ENCODE data around the gene SARDH.

The SARDH gene

GRCh38 chr9:133696071-133696472 is 42.1 kb downstream of the SARDH start:
- Histone ChIP-seq H3K27me3 (ENCODE audit: control insufficient read depth, insufficient read depth, low read length) (no peaks in the 10 kb centered on the region), H3K4me3 (ENCODE audit: low read length) (no peak overlapping the region), H3K9me3 (ENCODE audit: control insufficient read depth, low read depth, low read length) (no peaks in the 10 kb centered on the region), H3K36me3 (ENCODE audit: control insufficient read depth, low read depth, low read length) (no peaks in the 10 kb centered on the region), H3K4me1 (ENCODE audit: control insufficient read depth, low read depth, low read length) (no peaks in the 10 kb centered on the region), H3K9ac (ENCODE audit: low read length) (no peak overlapping the region), H3K27ac (ENCODE audit: low read length) (no peak overlapping the region)

GRCh38 chr9:133694686-133695085 is 43.5 kb downstream of the SARDH start:
- Histone ChIP-seq H3K36me3 (ENCODE audit: control insufficient read depth, low read depth, low read length) (no peaks in the 10 kb centered on the region), H3K9me3 (ENCODE audit: control insufficient read depth, low read depth, low read length) (no peaks in the 10 kb centered on the region), H3K4me1 (ENCODE audit: control insufficient read depth, low read depth, low read length) (no peaks in the 10 kb centered on the region), H3K27me3 (ENCODE audit: control insufficient read depth, insufficient read depth, low read length) (no peaks in the 10 kb centered on the region), H3K9ac (ENCODE audit: low read length) (no peak overlapping the region), H3K4me3 (ENCODE audit: low read length) (no peak overlapping the region), H3K27ac (ENCODE audit: low read length) (no peak overlapping the region)

DNA sequence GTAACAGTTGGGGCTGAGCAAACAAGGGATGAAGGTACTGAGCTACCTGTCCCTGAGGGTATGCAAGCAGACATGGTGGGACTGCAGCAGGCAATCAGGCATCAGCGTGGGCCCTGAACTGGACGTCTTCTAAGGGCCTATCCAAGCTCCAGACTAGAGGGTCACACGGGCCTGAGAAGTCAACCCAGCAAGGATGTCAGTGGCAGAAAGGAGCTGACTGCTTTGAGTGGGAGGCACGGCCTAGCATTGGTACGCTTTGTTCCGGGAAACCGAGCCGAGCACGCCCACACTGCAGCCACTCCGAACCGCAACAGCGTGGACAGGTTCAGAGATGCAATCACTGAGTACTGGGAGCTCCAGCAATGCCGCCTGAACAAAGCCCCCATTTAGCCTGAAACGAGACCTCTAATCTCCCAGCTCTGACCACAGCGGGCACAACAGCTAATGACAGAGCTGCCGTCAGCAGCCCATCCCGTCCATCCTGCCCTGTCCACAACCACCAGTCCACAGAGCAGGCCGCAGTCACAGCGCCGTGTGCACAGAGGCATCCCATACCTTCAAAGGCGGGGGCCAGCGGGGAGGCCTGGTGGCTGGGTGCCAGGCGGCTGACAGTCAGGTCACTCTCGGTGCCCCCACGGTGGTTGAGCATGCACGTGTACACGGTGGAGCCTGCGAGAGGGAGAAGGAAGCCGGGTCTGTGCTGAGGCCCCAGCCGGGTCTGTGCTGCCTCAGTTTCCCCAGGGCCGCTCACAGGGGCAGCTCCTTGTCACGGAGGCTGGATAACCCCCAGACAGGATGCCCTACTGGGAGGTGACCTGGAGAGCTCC is 44.2 kb downstream of the SARDH start:
- Histone ChIP-seq H3K27ac (ENCODE audit: low read length) (no peak overlapping the region), H3K4me1 (ENCODE audit: control insufficient read depth, low read depth, low read length) (no peaks in the 10 kb centered on the region), H3K27me3 (ENCODE audit: control insufficient read depth, insufficient read depth, low read length) (no peaks in the 10 kb centered on the region), H3K36me3 (ENCODE audit: control insufficient read depth, low read depth, low read length) (no peaks in the 10 kb centered on the region), H3K9ac (ENCODE audit: low read length) (no peak overlapping the region), H3K9me3 (ENCODE audit: control insufficient read depth, low read depth, low read length) (no peaks in the 10 kb centered on the region), H3K4me3 (ENCODE audit: low read length) (no peak overlapping the region)

DNA sequence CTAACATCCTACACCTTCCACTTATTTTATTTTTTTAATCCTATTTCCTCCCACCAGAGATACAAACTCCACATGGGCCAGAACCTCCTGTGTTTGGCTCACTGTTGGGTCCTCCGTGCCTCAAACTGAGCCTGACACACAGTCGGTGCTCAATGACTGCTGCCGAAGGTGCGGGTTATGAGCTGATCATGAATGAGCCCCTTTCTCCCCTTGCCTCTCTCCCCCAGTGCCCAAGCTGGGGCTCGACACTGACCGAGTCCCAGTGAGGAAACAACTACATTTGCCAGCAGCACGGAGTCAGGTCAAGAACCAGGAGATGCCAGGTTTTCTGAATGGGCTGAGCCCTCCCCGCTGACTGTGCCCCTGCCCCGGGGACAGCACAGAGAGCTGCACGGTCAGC is 45.0 kb downstream of the SARDH start:
- Histone ChIP-seq H3K9ac (ENCODE audit: low read length) (no peak overlapping the region), H3K4me1 (ENCODE audit: control insufficient read depth, low read depth, low read length) (no peaks in the 10 kb centered on the region), H3K4me3 (ENCODE audit: low read length) (no peak overlapping the region), H3K27ac (ENCODE audit: low read length) (no peak overlapping the region), H3K9me3 (ENCODE audit: control insufficient read depth, low read depth, low read length) (no peaks in the 10 kb centered on the region), H3K36me3 (ENCODE audit: control insufficient read depth, low read depth, low read length) (no peaks in the 10 kb centered on the region), H3K27me3 (ENCODE audit: control insufficient read depth, insufficient read depth, low read length) (no peaks in the 10 kb centered on the region)

DNA sequence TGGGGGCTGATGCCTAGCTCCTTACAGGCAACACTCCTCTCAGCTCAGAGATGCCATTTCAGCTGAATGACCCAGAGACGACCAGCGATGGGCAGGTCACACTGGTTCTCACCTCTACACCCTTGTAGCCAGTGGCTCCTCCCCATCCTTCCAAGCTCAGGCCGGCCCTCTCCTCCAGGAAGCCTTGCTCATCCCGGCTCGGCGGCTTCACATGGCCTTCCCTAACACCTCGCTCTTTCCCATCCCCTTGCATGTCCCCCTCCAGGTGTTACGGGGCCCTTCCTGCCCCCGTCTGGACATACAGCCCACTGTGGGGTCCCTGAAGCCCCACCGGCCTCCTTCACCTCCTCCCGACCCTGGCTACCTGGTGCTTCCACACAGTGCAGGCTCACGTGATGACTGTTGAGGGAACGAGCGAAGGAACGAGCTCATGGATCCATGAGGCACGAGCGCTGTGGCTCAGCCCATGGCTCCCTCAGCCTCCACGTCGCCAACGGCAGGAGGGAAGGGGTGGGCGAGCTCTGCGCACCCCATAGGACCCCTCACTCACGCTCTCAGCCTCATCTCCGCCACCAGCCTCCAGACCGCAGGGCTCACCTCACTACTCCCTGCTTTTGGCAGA is 45.7 kb downstream of the SARDH start:
- Histone ChIP-seq H3K4me3 (ENCODE audit: low read length) (no peak overlapping the region), H3K27me3 (ENCODE audit: control insufficient read depth, insufficient read depth, low read length) (no peaks in the 10 kb centered on the region), H3K4me1 (ENCODE audit: control insufficient read depth, low read depth, low read length) (no peaks in the 10 kb centered on the region), H3K9me3 (ENCODE audit: control insufficient read depth, low read depth, low read length) (no peaks in the 10 kb centered on the region), H3K27ac (ENCODE audit: low read length) (no peak overlapping the region), H3K36me3 (ENCODE audit: control insufficient read depth, low read depth, low read length) (no peaks in the 10 kb centered on the region), H3K9ac (ENCODE audit: low read length) (no peak overlapping the region)

GRCh38 chr9:133691626-133692363 is 46.4 kb downstream of the SARDH start:
- Histone ChIP-seq H3K27me3 (ENCODE audit: control insufficient read depth, insufficient read depth, low read length) (no peaks in the 10 kb centered on the region), H3K36me3 (ENCODE audit: control insufficient read depth, low read depth, low read length) (no peaks in the 10 kb centered on the region), H3K27ac (ENCODE audit: low read length) (no peak overlapping the region), H3K4me1 (ENCODE audit: control insufficient read depth, low read depth, low read length) (no peaks in the 10 kb centered on the region), H3K9ac (ENCODE audit: low read length) (no peak overlapping the region), H3K4me3 (ENCODE audit: low read length) (no peak overlapping the region), H3K9me3 (ENCODE audit: control insufficient read depth, low read depth, low read length) (no peaks in the 10 kb centered on the region)

GRCh38 chr9:133691191-133691590 is 47.0 kb downstream of the SARDH start:
- Histone ChIP-seq H3K27me3 (ENCODE audit: control insufficient read depth, insufficient read depth, low read length) (no peaks in the 10 kb centered on the region), H3K36me3 (ENCODE audit: control insufficient read depth, low read depth, low read length) (no peaks in the 10 kb centered on the region), H3K4me3 (ENCODE audit: low read length) (no peak overlapping the region), H3K9me3 (ENCODE audit: control insufficient read depth, low read depth, low read length) (no peaks in the 10 kb centered on the region), H3K27ac (ENCODE audit: low read length) (no peak overlapping the region), H3K9ac (ENCODE audit: low read length) (no peak overlapping the region), H3K4me1 (ENCODE audit: control insufficient read depth, low read depth, low read length) (no peaks in the 10 kb centered on the region)

DNA sequence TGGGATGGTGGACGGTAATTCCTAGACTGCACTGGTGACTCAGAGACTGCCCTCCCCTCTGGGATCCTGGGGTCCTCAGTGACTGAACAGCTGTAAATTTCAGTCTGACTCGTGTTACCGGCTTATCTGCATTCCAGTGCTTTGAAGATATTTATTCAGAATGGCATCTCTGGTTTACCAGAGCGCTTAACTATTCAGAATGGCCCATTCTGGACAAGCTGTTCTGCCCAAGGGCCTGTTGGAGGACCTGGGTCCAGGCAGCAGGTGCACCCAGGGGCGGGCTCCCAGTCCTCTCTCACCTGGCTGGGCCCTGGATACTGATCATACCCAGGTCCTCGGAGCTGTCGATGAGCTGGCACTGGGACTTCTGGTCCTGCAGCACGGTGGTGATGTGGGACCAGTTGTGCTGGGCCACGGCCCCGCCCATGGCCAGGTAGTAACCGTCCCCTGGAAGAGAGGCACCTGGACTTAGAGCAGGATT is 48.0 kb downstream of the SARDH start:
- H3K9me3 ChIP-seq (ENCODE audit: control insufficient read depth, low read depth, low read length), result no peaks in the 10 kb centered on the region
- no peak overlapping the region for H3K9ac ChIP-seq (ENCODE audit: low read length)

DNA sequence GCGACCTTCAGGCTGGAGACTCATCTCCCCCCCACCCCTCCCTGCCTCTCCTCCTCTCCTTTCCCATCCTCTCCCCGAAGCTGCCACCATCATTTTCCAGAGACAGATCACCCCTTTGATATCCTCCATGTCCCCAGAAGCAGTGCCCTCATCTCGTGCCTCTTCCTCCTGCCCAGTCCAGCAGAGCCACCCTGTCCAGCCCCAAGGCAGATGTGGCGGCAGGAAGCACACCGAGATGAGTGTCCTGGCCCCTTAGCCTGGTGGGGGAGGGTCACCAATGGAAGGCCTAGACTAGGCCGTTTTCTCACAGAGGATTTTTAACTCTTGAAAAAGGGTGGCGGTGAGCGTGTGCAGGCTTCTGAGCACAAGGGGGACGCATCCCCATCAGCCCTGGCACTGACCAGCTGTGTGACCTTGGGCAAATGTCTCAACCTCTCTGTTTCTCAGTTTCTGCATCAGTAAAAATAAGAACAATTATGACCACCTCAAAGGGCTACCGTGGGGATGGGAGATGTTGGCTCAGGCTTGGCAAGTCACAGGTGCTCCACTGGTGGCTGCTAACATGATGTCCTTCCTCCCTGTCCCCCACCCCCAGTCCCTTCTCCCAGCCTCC is 48.9 kb downstream of the SARDH start:
- H3K4me1 ChIP-seq (ENCODE audit: control insufficient read depth, low read depth, low read length), result no peaks in the 10 kb centered on the region
- H3K27ac ChIP-seq (ENCODE audit: low read length), result no peak overlapping the region
- no peak overlapping the region for H3K4me3 ChIP-seq (ENCODE audit: low read length)
- H3K36me3 ChIP-seq (ENCODE audit: control insufficient read depth, low read depth, low read length), result no peaks in the 10 kb centered on the region
- H3K27me3 ChIP-seq (ENCODE audit: control insufficient read depth, insufficient read depth, low read length), result no peaks in the 10 kb centered on the region
- no peaks in the 10 kb centered on the region for H3K9me3 ChIP-seq (ENCODE audit: control insufficient read depth, low read depth, low read length)
- no peak overlapping the region for H3K9ac ChIP-seq (ENCODE audit: low read length)

More for the DNA sequence above, 48.0 kb downstream of the SARDH start:
- H3K4me3 ChIP-seq (ENCODE audit: low read length), result no peak overlapping the region
- no peaks in the 10 kb centered on the region for H3K36me3 ChIP-seq (ENCODE audit: control insufficient read depth, low read depth, low read length)
- H3K27me3 ChIP-seq (ENCODE audit: control insufficient read depth, insufficient read depth, low read length), result no peaks in the 10 kb centered on the region
- no peaks in the 10 kb centered on the region for H3K4me1 ChIP-seq (ENCODE audit: control insufficient read depth, low read depth, low read length)
- H3K27ac ChIP-seq (ENCODE audit: low read length), result no peak overlapping the region

GRCh38 chr9:133687856-133688761 is 50.0 kb downstream of the SARDH start:
- Histone ChIP-seq H3K27ac (ENCODE audit: low read length) (no peak overlapping the region), H3K4me1 (ENCODE audit: control insufficient read depth, low read depth, low read length) (no peaks in the 10 kb centered on the region), H3K4me3 (ENCODE audit: low read length) (no peak overlapping the region), H3K9ac (ENCODE audit: low read length) (no peak overlapping the region), H3K36me3 (ENCODE audit: control insufficient read depth, low read depth, low read length) (no peaks in the 10 kb centered on the region), H3K27me3 (ENCODE audit: control insufficient read depth, insufficient read depth, low read length) (no peaks in the 10 kb centered on the region), H3K9me3 (ENCODE audit: control insufficient read depth, low read depth, low read length) (no peaks in the 10 kb centered on the region)
